ENCODE measurements around the gene USP17L30.
"Not testable (repeated sequence)": the region's sequence is repeated elsewhere in the genome, so short reads cannot be mapped to it uniquely, and the experiment has no call there.

Gene USP17L30

GRCh38 chr4:9362829-9363228 lies at the start of gene USP17L30:
USP17L30 (plus strand) TSS chr4:9363129; CDS start chr4:9363129, 0 bp downstream.
- DNase-seq = not testable (repeated sequence)

- DNase-seq = not testable (repeated sequence)
Observed at GRCh38 chr4:9324191-9324590, 38.7 kb upstream of the USP17L30 start.

- DNase-seq = not testable (repeated sequence)
Observed at GRCh38 chr4:9324865-9325264, 38.1 kb upstream of the USP17L30 start, which contains the start of gene USP17L24. USP17L24 (plus strand) TSS chr4:9325165; CDS start chr4:9325165, 0 bp downstream.

GRCh38 chr4:9329611-9330010 lies 33.3 kb upstream of the USP17L30 start, which contains the start of gene USP17L25:
USP17L25 (plus strand) TSS chr4:9329911; CDS start chr4:9329911, 0 bp downstream.
- DNase-seq = not testable (repeated sequence)

GRCh38 chr4:9334358-9334757 lies 28.6 kb upstream of the USP17L30 start, which contains the start of gene USP17L26:
USP17L26 (plus strand) TSS chr4:9334658; CDS start chr4:9334658, 0 bp downstream.
- not testable (repeated sequence) for DNase-seq

GRCh38 chr4:9339103-9339502 lies 23.8 kb upstream of the USP17L30 start, which contains the start of gene USP17L5:
USP17L5 (plus strand) TSS chr4:9339403; CDS start chr4:9339403, 0 bp downstream.
- not testable (repeated sequence) for DNase-seq

GRCh38 chr4:9343848-9344247 lies 19.1 kb upstream of the USP17L30 start, which contains the start of gene USP17L27:
USP17L27 (plus strand) TSS chr4:9344148; CDS start chr4:9344148, 0 bp downstream.
- not testable (repeated sequence) for DNase-seq

- not testable (repeated sequence) for DNase-seq
Observed at GRCh38 chr4:9348593-9348992, 14.3 kb upstream of the USP17L30 start, which contains the start of gene USP17L28. USP17L28 (plus strand) TSS chr4:9348893; CDS start chr4:9348893, 0 bp downstream.

- not testable (repeated sequence) for DNase-seq
Observed at GRCh38 chr4:9350866-9351265, 12.1 kb upstream of the USP17L30 start.

GRCh38 chr4:9353338-9353737 lies 9.6 kb upstream of the USP17L30 start, which contains the start of gene USP17L29:
USP17L29 (plus strand) TSS chr4:9353638; CDS start chr4:9353638, 0 bp downstream.
- DNase-seq = not testable (repeated sequence)

GRCh38 chr4:9379881-9380280 lies 17.0 kb downstream of the USP17L30 start:
- not testable (repeated sequence) for DNase-seq

- peak in 11 of 58 donors; percentile 1 to 49 (median 4) for DNase-seq
Observed at GRCh38 chr4:9381012-9381534, 18.1 kb downstream of the USP17L30 start.

GRCh38 chr4:9384126-9384525 lies 21.2 kb downstream of the USP17L30 start:
- DNase-seq = no peak

- not testable (repeated sequence) for DNase-seq
Observed at GRCh38 chr4:9389001-9389400, 26.1 kb downstream of the USP17L30 start.

- DNase-seq = not testable (repeated sequence)
Observed at GRCh38 chr4:9405774-9406173, 42.8 kb downstream of the USP17L30 start.

- not testable (repeated sequence) for DNase-seq
Observed at GRCh38 chr4:9406491-9406890, 43.6 kb downstream of the USP17L30 start.

GRCh38 chr4:9409793-9410192 lies 46.9 kb downstream of the USP17L30 start:
- DNase-seq = no peak

Data from anterior cingulate cortex (tissue), 58 donors.